Measurements from ENCODE around the gene TSPAN18. TPM values are rescaled to one million over a fixed set of nuclear protein-coding genes. Genes with fewer than 3 reads are reported as not detected.

TSPAN18 gene
- total RNA-seq, 1 experiment from 2014 or later = not detected

- no peaks in the 10 kb centered on the region for H3F3A ChIP-seq (ENCODE audit: low read length, unreplicated experiment)
- no peaks in the 10 kb centered on the region for H3K9me2 ChIP-seq (replicated peaks; ENCODE audit: low read length)
- ATAC-seq = no peak
- H3K27me3 ChIP-seq (ENCODE audit: low read length) = no peaks in the 10 kb centered on the region
- ChIA-PET POLR2A (ENCODE audit: unreplicated experiment) (no interaction called here), CTCF (no interaction called here)
- peaks cover 12% of the 10 kb centered on the region for H3K4me1 ChIP-seq (ENCODE audit: insufficient read depth, low read length)
- H3K4me3 ChIP-seq (ENCODE audit: low read length) = no peak overlapping the region
- H3K36me3 ChIP-seq (ENCODE audit: low read depth, low read length) = no peaks in the 10 kb centered on the region
- BruUV-seq (replicated peaks) = no TSS peak
- H2AFZ ChIP-seq (ENCODE audit: low read length) = no peak overlapping the region
- no peaks in the 10 kb centered on the region for H3K9me3 ChIP-seq (ENCODE audit: low read length)
- intact Hi-C loops (cut with micrococcal nuclease) = no loop called here
- H3K9ac ChIP-seq (ENCODE audit: low read length) = no peak overlapping the region
- no peak overlapping the region for H3K4me2 ChIP-seq (ENCODE audit: low read length)
- TF ChIP-seq CTCF (conservative IDR thresholded peaks at IDR 0.05; ENCODE audit: low read depth, low read length) = no peak
- TF ChIP-seq EZH2phosphoT487 (IDR thresholded peaks at IDR 0.05; ENCODE audit: borderline replicate concordance, low read length) = no peak
- TF ChIP-seq EZH2 (IDR thresholded peaks at IDR 0.05; ENCODE audit: low read length, unreplicated experiment) = no peak
- no peak overlapping the region for H3K27ac ChIP-seq (ENCODE audit: low read length)
- DNase-seq = no peak
- peaks cover 9% of the 10 kb centered on the region for H3K79me2 ChIP-seq (ENCODE audit: low read length)
- no peaks in the 10 kb centered on the region for H4K20me1 ChIP-seq (ENCODE audit: low read length)
Measured at GRCh38 chr11:44946263-44946662, 219.5 kb downstream of the TSPAN18 start.

- Histone ChIP-seq H3K27ac (ENCODE audit: low read length) (no peak overlapping the region), H3K4me3 (ENCODE audit: low read length) (no peak overlapping the region), H3K27me3 (ENCODE audit: low read length) (no peaks in the 10 kb centered on the region), H3K9ac (ENCODE audit: low read length) (no peak overlapping the region), H3K9me3 (ENCODE audit: low read length) (no peaks in the 10 kb centered on the region), H3F3A (ENCODE audit: low read length, unreplicated experiment) (no peaks in the 10 kb centered on the region), H3K79me2 (ENCODE audit: low read length) (peaks cover 9% of the 10 kb centered on the region), H4K20me1 (ENCODE audit: low read length) (no peaks in the 10 kb centered on the region), H2AFZ (ENCODE audit: low read length) (no peak overlapping the region), H3K9me2 (replicated peaks; ENCODE audit: low read length) (no peaks in the 10 kb centered on the region), H3K4me1 (ENCODE audit: insufficient read depth, low read length) (peaks cover 12% of the 10 kb centered on the region), H3K4me2 (ENCODE audit: low read length) (no peak overlapping the region), H3K36me3 (ENCODE audit: low read depth, low read length) (no peaks in the 10 kb centered on the region)
- DNase-seq (no peak), ATAC-seq (no peak)
- intact Hi-C loops (cut with micrococcal nuclease) = no loop called here
- ChIA-PET POLR2A (ENCODE audit: unreplicated experiment) (no interaction called here), CTCF (no interaction called here)
- BruUV-seq (replicated peaks) = no TSS peak
- no peak for TF ChIP-seq EZH2 (IDR thresholded peaks at IDR 0.05; ENCODE audit: low read length, unreplicated experiment)
- TF ChIP-seq CTCF (conservative IDR thresholded peaks at IDR 0.05; ENCODE audit: low read depth, low read length) = no peak
- no peak for TF ChIP-seq EZH2phosphoT487 (IDR thresholded peaks at IDR 0.05; ENCODE audit: borderline replicate concordance, low read length)
Measured at GRCh38 chr11:44947114-44947513, 220.4 kb downstream of the TSPAN18 start.

GRCh38 chr11:44948155-44948554 is 221.4 kb downstream of the TSPAN18 start:
- DNase-seq = no peak
- no peak overlapping the region for H3K9ac ChIP-seq (ENCODE audit: low read length)

More at GRCh38 chr11:44948155-44948554, 221.4 kb downstream of the TSPAN18 start:
- intact Hi-C loops (cut with micrococcal nuclease) = no loop called here
- no peaks in the 10 kb centered on the region for H4K20me1 ChIP-seq (ENCODE audit: low read length)
- CTCF ChIA-PET = no interaction called here
- no peaks in the 10 kb centered on the region for H3F3A ChIP-seq (ENCODE audit: low read length, unreplicated experiment)
- no peak for ATAC-seq
- H3K27me3 ChIP-seq (ENCODE audit: low read length) = no peaks in the 10 kb centered on the region
- H2AFZ ChIP-seq (ENCODE audit: low read length) = no peak overlapping the region
- POLR2A ChIA-PET (ENCODE audit: unreplicated experiment) = no interaction called here
- no peaks in the 10 kb centered on the region for H3K36me3 ChIP-seq (ENCODE audit: low read depth, low read length)
- H3K4me1 ChIP-seq (ENCODE audit: insufficient read depth, low read length) = peaks cover 12% of the 10 kb centered on the region
- TF ChIP-seq CTCF (conservative IDR thresholded peaks at IDR 0.05; ENCODE audit: low read depth, low read length) (no peak), EZH2 (IDR thresholded peaks at IDR 0.05; ENCODE audit: low read length, unreplicated experiment) (no peak), EZH2phosphoT487 (IDR thresholded peaks at IDR 0.05; ENCODE audit: borderline replicate concordance, low read length) (no peak)
- no peak overlapping the region for H3K27ac ChIP-seq (ENCODE audit: low read length)
- no peaks in the 10 kb centered on the region for H3K9me3 ChIP-seq (ENCODE audit: low read length)
- peaks cover 9% of the 10 kb centered on the region for H3K79me2 ChIP-seq (ENCODE audit: low read length)
- H3K9me2 ChIP-seq (replicated peaks; ENCODE audit: low read length) = no peaks in the 10 kb centered on the region
- no peak overlapping the region for H3K4me3 ChIP-seq (ENCODE audit: low read length)
- no peak overlapping the region for H3K4me2 ChIP-seq (ENCODE audit: low read length)
- BruUV-seq (replicated peaks) = no TSS peak
